HCT116 (cell line): ENCODE measurements around the gene SNX4. TPM values are rescaled to one million over a fixed set of nuclear protein-coding genes. Genes with fewer than 3 reads are reported as not detected.

Experiments used
- ATAC-seq: fragments of 200-7000 bp; cut with Tn5 transposase; 2 replicates; pipeline ENCODE4 v1.9.1; 2020; ENCODE audit warnings: mild to moderate bottlenecking, moderate library complexity
- BruUV-seq: library from RNA; stranded (reverse); fragments of 400-500 nt; replicated peaks from 2 replicates; lab custom pipeline; 2021; lab: Mats Ljungman, UMichigan
- CTCF ChIA-PET: fragments of 300-600 bp; sonication (Branson Sonifier 250); formaldehyde crosslinking; loops from one replicate; lab custom pipeline; 2021; ENCODE audit warnings: antibody characterized with exemption; lab: Charles Lee
- POLR2A ChIA-PET: fragments of 300-600, 350-600 bp; sonication (Branson Sonifier 250); formaldehyde crosslinking; loops from one replicate; lab custom pipeline; 2021; ENCODE audit warnings: antibody characterized with exemption; lab: Charles Lee
- RAD21 ChIA-PET, 2 experiments: fragments of 300-600 bp; sonication (Branson Sonifier 250); formaldehyde crosslinking; loops; one replicate each; lab custom pipeline; 2023; ENCODE audit warnings: low total read pairs in 2 of 2; ENCODE audit not compliant: uncharacterized antibody in 2 of 2, unreplicated experiment in 2 of 2, low non-redundant PET in 1 of 2; lab: Charles Lee
- DNase-seq: peaks from one replicate; pipeline ENCODE4 v3.0.0-alpha.2; 2010; ENCODE audit warnings: low read depth, low spot score
- H2AFZ ChIP-seq: fragments of 200-600 bp; shearing (Covaris generic), sonication (generic); 2 replicates; pipeline ENCODE4 v1.6.1; 2017; ENCODE audit warnings: low read depth, mixed run types, mixed read lengths, antibody characterized with exemption, low read length; ENCODE audit not compliant: poor library complexity, severe bottlenecking
- H3K27ac ChIP-seq: 2 replicates; pipeline ENCODE4 v1.5.1; 2012; ENCODE audit warnings: low read depth, low read length
- H3K27me3 ChIP-seq: fragments of 200-600 bp; sonication (generic); 2 replicates; pipeline ENCODE4 v1.6.1; 2016; ENCODE audit warnings: mixed run types, low read length, mixed read lengths; ENCODE audit not compliant: insufficient read depth
- H3K36me3 ChIP-seq, 2 experiments: fragments of 200-500 bp in 1 of 2; fragments of 200-600 bp in 1 of 2; sonication (Bioruptor generic) in 1 of 2; sonication (generic) in 1 of 2; 2 replicates each; pipeline versions ENCODE4 v1.5.1 to v1.6.1; 2014 to 2016; ENCODE audit warnings: low read length in 2 of 2, inconsistent platforms in 1 of 2, mixed read lengths in 1 of 2, mixed run types in 1 of 2; ENCODE audit not compliant: insufficient read depth in 2 of 2, control insufficient read depth in 1 of 2
- H3K4me1 ChIP-seq, 2 experiments: fragments of 200-600 bp in 1 of 2; sonication (generic) in 1 of 2; 2 replicates each; pipeline versions ENCODE4 v1.5.1 to v1.6.1; 2012 to 2017; ENCODE audit warnings: low read length in 2 of 2, inconsistent platforms in 1 of 2, mild to moderate bottlenecking in 1 of 2, mixed read lengths in 1 of 2, mixed run types in 1 of 2, moderate library complexity in 1 of 2; ENCODE audit not compliant: insufficient read depth in 2 of 2, control insufficient read depth in 1 of 2
- H3K4me2 ChIP-seq: fragments of 200-600 bp; sonication (generic); 2 replicates; pipeline ENCODE4 v1.6.1; 2017; ENCODE audit warnings: mixed run types, low read length, mixed read lengths
- H3K4me3 ChIP-seq, 2 experiments: fragments of 200-600 bp in 1 of 2; sonication (generic) in 1 of 2; replicated peaks in 1 of 2; 2 replicates each; pipeline ENCODE4 v1.5.1; 2011 to 2016; ENCODE audit warnings: low read length in 2 of 2, control low read depth in 1 of 2, low read depth in 1 of 2, mild to moderate bottlenecking in 1 of 2, mixed read lengths in 1 of 2, mixed run types in 1 of 2
- H3K79me2 ChIP-seq: fragments of 200-600 bp; sonication (generic); 2 replicates; pipeline ENCODE4 v1.6.1; 2017; ENCODE audit warnings: mild to moderate bottlenecking, mixed run types, low read length, moderate library complexity, mixed read lengths; ENCODE audit not compliant: insufficient read depth
- H3K9ac ChIP-seq: fragments of 200-600 bp; sonication (generic); 2 replicates; pipeline ENCODE4 v1.6.1; 2016; ENCODE audit warnings: low read length, mixed read lengths
- H3K9me2 ChIP-seq: fragments of 200-600 bp; sonication (generic), shearing (Covaris generic); 2 replicates; pipeline ENCODE4 v1.6.1; 2017; ENCODE audit warnings: mixed run types, mild to moderate bottlenecking, moderate library complexity; ENCODE audit not compliant: insufficient read depth
- H3K9me3 ChIP-seq, 2 experiments: fragments of 200-500 bp in 1 of 2; fragments of 200-600 bp in 1 of 2; sonication (Bioruptor generic) in 1 of 2; sonication (generic) in 1 of 2; 2 replicates each; pipeline ENCODE4 v1.6.1; 2014 to 2017; ENCODE audit warnings: low read length in 2 of 2, mixed read lengths in 2 of 2, inconsistent platforms in 1 of 2, low read depth in 1 of 2, mild to moderate bottlenecking in 1 of 2, mixed run types in 1 of 2, moderate library complexity in 1 of 2; ENCODE audit not compliant: control insufficient read depth in 1 of 2, insufficient read depth in 1 of 2
- H4K20me1 ChIP-seq: fragments of 200-600 bp; sonication (generic), shearing (Covaris generic); 2 replicates; pipeline ENCODE4 v1.6.1; 2017; ENCODE audit warnings: mixed run types, mild to moderate bottlenecking, moderate library complexity; ENCODE audit not compliant: insufficient read depth
- ELF1 ChIP-seq: IDR thresholded peaks from 2 replicates; pipeline ENCODE4 v1.6.1; 2012; ENCODE audit warnings: low read depth, borderline replicate concordance
- JUND ChIP-seq: IDR thresholded peaks from 2 replicates; pipeline ENCODE4 v1.6.1; 2012
- SP1 ChIP-seq: IDR thresholded peaks from 2 replicates; pipeline ENCODE4 v1.6.1; 2012; ENCODE audit warnings: low read depth
- SRF ChIP-seq: IDR thresholded peaks from 2 replicates; pipeline ENCODE4 v1.6.1; 2012; ENCODE audit warnings: low read depth
- TCF7L2 ChIP-seq: IDR thresholded peaks from 2 replicates; pipeline ENCODE4 v1.7.0; 2011; ENCODE audit warnings: borderline replicate concordance, inconsistent platforms; ENCODE audit not compliant: insufficient read depth, insufficient read length; ENCODE audit errors: extremely low read depth
- ZFX ChIP-seq: fragments of 450-650 bp; IDR thresholded peaks from 2 replicates; pipeline ENCODE4 v1.6.1; 2017
- intact Hi-C: fragments of 100-400 bp; cut with micrococcal nuclease; formaldehyde crosslinking; loops from 2 replicates; pipeline ENCODE4 v1.10.0; 2022
- total RNA-seq: library from RNA; stranded (reverse); gene quantifications from one replicate; pipeline ENCODE4 v1.2.1, GENCODE V29; 2021; ENCODE audit not compliant: unreplicated experiment
- TF ChIP-seq, protein P1 (sequence below): IDR thresholded peaks from 2 replicates; pipeline ENCODE4 v1.6.1; 2011; ENCODE audit warnings: mild to moderate bottlenecking, low read length, moderate library complexity; ENCODE audit not compliant: insufficient replicate concordance; ENCODE audit errors: extremely low read depth
- TF ChIP-seq, protein P2 (sequence below), 3 experiments: fragments of 200-600 bp in 1 of 3; sonication (generic) in 1 of 3; IDR thresholded peaks in 2 of 3; conservative IDR thresholded peaks in 1 of 3; 2 replicates each; pipeline ENCODE4 v1.5.1; 2012 to 2017; ENCODE audit warnings: low read depth in 2 of 3, low read length in 2 of 3, antibody characterized with exemption in 1 of 3, borderline replicate concordance in 1 of 3, control low read depth in 1 of 3, mild to moderate bottlenecking in 1 of 3, mixed read lengths in 1 of 3, mixed run types in 1 of 3, moderate library complexity in 1 of 3; ENCODE audit not compliant: insufficient read depth in 1 of 3

Gene SNX4
- total RNA-seq, 1 experiment from 2014 or later: 21.1 TPM

DNA sequence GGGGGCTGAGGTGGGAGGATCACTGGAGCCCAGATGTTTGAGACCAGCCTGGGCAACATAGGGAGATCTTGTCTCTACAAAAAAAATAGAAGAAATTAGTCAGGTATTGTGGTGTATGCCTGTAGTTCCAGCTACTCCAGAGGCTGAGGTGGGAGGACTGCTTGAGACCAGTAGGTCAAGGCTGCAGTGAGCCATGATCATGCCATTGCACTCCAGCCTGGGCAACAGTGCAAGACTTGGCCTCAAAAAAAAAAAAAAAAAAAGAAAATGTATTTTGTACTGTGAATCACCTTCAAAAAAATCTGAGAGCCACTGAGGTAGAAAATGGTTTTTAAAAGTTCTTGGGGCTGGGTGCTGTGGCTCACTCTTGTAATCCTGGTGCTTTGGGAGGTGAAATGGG is 4.6 kb downstream of the SNX4 start:
- ATAC-seq (no peak), DNase-seq (no peak)
- Histone ChIP-seq H3K4me1 (peaks cover 18 to 22% of the 10 kb centered on the region in 2 experiments), H3K9me2 (no peaks in the 10 kb centered on the region), H3K79me2 (peaks cover 70% of the 10 kb centered on the region), H3K9me3 (no peaks in the 10 kb centered on the region), H4K20me1 (peaks cover 8% of the 10 kb centered on the region; the same call in 1 of the 2 replicates), H3K4me2 (no peak overlapping the region), H3K4me3 (no peak overlapping the region), H2AFZ (no peak overlapping the region), H3K9ac (no peak overlapping the region), H3K36me3 (peaks cover 5 to 14% of the 10 kb centered on the region in 2 experiments; a peak in 1 of 4 replicates), H3K27me3 (no peaks in the 10 kb centered on the region), H3K27ac (no peak overlapping the region)
- TF ChIP-seq SRF: no peak
- no peak for TF ChIP-seq TCF7L2
- TF ChIP-seq, protein P1, sequence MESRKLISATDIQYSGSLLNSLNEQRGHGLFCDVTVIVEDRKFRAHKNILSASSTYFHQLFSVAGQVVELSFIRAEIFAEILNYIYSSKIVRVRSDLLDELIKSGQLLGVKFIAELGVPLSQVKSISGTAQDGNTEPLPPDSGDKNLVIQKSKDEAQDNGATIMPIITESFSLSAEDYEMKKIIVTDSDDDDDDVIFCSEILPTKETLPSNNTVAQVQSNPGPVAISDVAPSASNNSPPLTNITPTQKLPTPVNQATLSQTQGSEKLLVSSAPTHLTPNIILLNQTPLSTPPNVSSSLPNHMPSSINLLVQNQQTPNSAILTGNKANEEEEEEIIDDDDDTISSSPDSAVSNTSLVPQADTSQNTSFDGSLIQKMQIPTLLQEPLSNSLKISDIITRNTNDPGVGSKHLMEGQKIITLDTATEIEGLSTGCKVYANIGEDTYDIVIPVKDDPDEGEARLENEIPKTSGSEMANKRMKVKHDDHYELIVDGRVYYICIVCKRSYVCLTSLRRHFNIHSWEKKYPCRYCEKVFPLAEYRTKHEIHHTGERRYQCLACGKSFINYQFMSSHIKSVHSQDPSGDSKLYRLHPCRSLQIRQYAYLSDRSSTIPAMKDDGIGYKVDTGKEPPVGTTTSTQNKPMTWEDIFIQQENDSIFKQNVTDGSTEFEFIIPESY: no peak
- TF ChIP-seq JUND: no peak
- no peak for TF ChIP-seq SP1
- TF ChIP-seq ELF1: no peak
- TF ChIP-seq, protein P2, sequence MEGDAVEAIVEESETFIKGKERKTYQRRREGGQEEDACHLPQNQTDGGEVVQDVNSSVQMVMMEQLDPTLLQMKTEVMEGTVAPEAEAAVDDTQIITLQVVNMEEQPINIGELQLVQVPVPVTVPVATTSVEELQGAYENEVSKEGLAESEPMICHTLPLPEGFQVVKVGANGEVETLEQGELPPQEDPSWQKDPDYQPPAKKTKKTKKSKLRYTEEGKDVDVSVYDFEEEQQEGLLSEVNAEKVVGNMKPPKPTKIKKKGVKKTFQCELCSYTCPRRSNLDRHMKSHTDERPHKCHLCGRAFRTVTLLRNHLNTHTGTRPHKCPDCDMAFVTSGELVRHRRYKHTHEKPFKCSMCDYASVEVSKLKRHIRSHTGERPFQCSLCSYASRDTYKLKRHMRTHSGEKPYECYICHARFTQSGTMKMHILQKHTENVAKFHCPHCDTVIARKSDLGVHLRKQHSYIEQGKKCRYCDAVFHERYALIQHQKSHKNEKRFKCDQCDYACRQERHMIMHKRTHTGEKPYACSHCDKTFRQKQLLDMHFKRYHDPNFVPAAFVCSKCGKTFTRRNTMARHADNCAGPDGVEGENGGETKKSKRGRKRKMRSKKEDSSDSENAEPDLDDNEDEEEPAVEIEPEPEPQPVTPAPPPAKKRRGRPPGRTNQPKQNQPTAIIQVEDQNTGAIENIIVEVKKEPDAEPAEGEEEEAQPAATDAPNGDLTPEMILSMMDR (IDR thresholded peaks at IDR 0.05 in 2 of 3, conservative IDR thresholded peaks at IDR 0.05 in 1 of 3; ENCODE audit: borderline replicate concordance in 1 of 3, insufficient read depth in 1 of 3, low read depth in 2 of 3, low read length in 2 of 3): no peak
- no peak for TF ChIP-seq ZFX
- CTCF ChIA-PET: no interaction called here
- POLR2A ChIA-PET: no interaction called here
- RAD21 ChIA-PET: no interaction called here
- intact Hi-C loops: no loop called here
- no TSS peak for BruUV-seq
